K562 (cell line): ENCODE measurements around the gene DDX43. TPM values are rescaled to one million over a fixed set of nuclear protein-coding genes. Genes with fewer than 3 reads are reported as not detected.

ENCODE experiments used
- ATAC-seq: fragments of 200-7000 bp; cut with Tn5 transposase; 3 replicates; pipeline ENCODE4 v1.9.1; 2020; ENCODE audit warnings: moderate library complexity
- BruUV-seq: library from RNA; stranded (reverse); fragments of 400-500 nt; replicated peaks from 2 replicates; lab custom pipeline; 2021; lab: Mats Ljungman, UMichigan
- CTCF ChIA-PET: fragments of 300-600 bp; formaldehyde crosslinking; extraction: SDS; loops from one replicate; lab custom pipeline; 2021; ENCODE audit warnings: low intra/inter-chr PET ratio; lab: Yijun Ruan, JAX
- POLR2A ChIA-PET: fragments of 300-600, 350-650 bp; sonication (Branson Sonifier 250); formaldehyde crosslinking; extraction: SDS; loops from one replicate; lab custom pipeline; 2021; ENCODE audit warnings: antibody characterized with exemption, inconsistent platforms; lab: Yijun Ruan, JAX
- DNase-seq, 4 experiments: peaks; one replicate each; pipeline versions ENCODE4 v3.0.0 to v3.0.0-alpha.2; 2011 to 2018; ENCODE audit warnings: low spot score in 3 of 4, mixed read lengths in 3 of 4; ENCODE audit errors: extremely low read depth in 1 of 4
- FAIRE-seq: peaks from 2 replicates; lab custom pipeline; 2011; peaks lifted over from hg19 to GRCh38; lab: Jason Lieb, UNC
- H2AFZ ChIP-seq: 2 replicates; pipeline ENCODE4 v1.6.0; 2011; ENCODE audit warnings: low read depth, low read length, control low read depth, inconsistent platforms
- H3K27ac ChIP-seq: fragments of 200-600 bp; 3 replicates; pipeline ENCODE4 v1.8.0; 2011; ENCODE audit warnings: low read depth, mild to moderate bottlenecking, control low read depth, inconsistent platforms, low read length, moderate library complexity, mixed read lengths; ENCODE audit errors: extremely low read depth
- H3K27me3 ChIP-seq, 2 experiments: fragments of 300-600 bp in 1 of 2; 2 replicates in 1 of 2; 3 replicates in 1 of 2; pipeline versions ENCODE4 v1.6.0 to v1.8.0; 2011; ENCODE audit warnings: inconsistent platforms in 2 of 2, low read length in 2 of 2, mild to moderate bottlenecking in 1 of 2, mixed read lengths in 1 of 2, moderate library complexity in 1 of 2; ENCODE audit not compliant: control insufficient read depth in 2 of 2, insufficient read depth in 2 of 2
- H3K36me3 ChIP-seq: fragments of 300-600 bp; 3 replicates; pipeline ENCODE4 v1.8.0; 2011; ENCODE audit warnings: mild to moderate bottlenecking, low read length, inconsistent platforms; ENCODE audit not compliant: control insufficient read depth, insufficient read depth
- H3K4me1 ChIP-seq, 2 experiments: fragments of 200-600 bp in 1 of 2; replicated peaks in 1 of 2; 2 replicates in 1 of 2; 3 replicates in 1 of 2; pipeline versions ENCODE4 v1.5.1 to v1.8.0; 2011; ENCODE audit warnings: inconsistent platforms in 2 of 2, low read length in 2 of 2, mild to moderate bottlenecking in 1 of 2, mixed read lengths in 1 of 2, moderate library complexity in 1 of 2; ENCODE audit not compliant: control insufficient read depth in 2 of 2, insufficient read depth in 2 of 2
- H3K4me2 ChIP-seq: 2 replicates; pipeline ENCODE4 v1.6.1; 2011; ENCODE audit warnings: low read length, control low read depth, inconsistent platforms, mixed read lengths; ENCODE audit not compliant: insufficient read depth
- H3K4me3 ChIP-seq: fragments of 200-600 bp; sonication (generic), shearing (Covaris generic); 2 replicates; pipeline ENCODE4 v1.5.1; 2016; ENCODE audit warnings: control low read depth, inconsistent platforms
- H3K79me2 ChIP-seq: fragments of 200-600 bp; 3 replicates; pipeline ENCODE4 v1.8.0; 2011; ENCODE audit warnings: low read length, inconsistent platforms; ENCODE audit not compliant: control insufficient read depth, insufficient read depth
- H3K9ac ChIP-seq, 2 experiments: 2 replicates each; pipeline versions ENCODE4 v1.6.0 to v1.6.1; 2011; ENCODE audit warnings: low read depth in 2 of 2, low read length in 2 of 2, control low read depth in 1 of 2, inconsistent platforms in 1 of 2, mild to moderate bottlenecking in 1 of 2, mixed read lengths in 1 of 2; ENCODE audit not compliant: insufficient read depth in 1 of 2
- H3K9me1 ChIP-seq: one replicate; pipeline ENCODE4 v1.6.0; 2011; ENCODE audit warnings: inconsistent platforms, mild to moderate bottlenecking, low read length, moderate library complexity; ENCODE audit not compliant: control insufficient read depth, insufficient read depth
- H3K9me3 ChIP-seq: replicated peaks from 2 replicates; pipeline ENCODE4 v1.5.1; 2011; ENCODE audit warnings: low read depth, low read length, inconsistent platforms; ENCODE audit not compliant: control insufficient read depth, insufficient read depth
- H4K20me1 ChIP-seq: replicated peaks from 2 replicates; pipeline ENCODE4 v1.6.1; 2011; ENCODE audit warnings: low read length, inconsistent platforms, mixed read lengths; ENCODE audit not compliant: control insufficient read depth, insufficient read depth
- FOXO4 ChIP-seq: fragments of 450-650 bp; formaldehyde crosslinking; IDR thresholded peaks from 2 replicates; pipeline ENCODE4 v1.4.0; 2020; ENCODE audit warnings: mild to moderate bottlenecking, moderate library complexity
- NFATC3 ChIP-seq: fragments of 450-650 bp; IDR thresholded peaks from 2 replicates; pipeline ENCODE4 v1.6.1; 2017; ENCODE audit warnings: mild to moderate bottlenecking
- POLR2AphosphoS5 ChIP-seq: IDR thresholded peaks from 2 replicates; pipeline ENCODE4 v1.6.1; 2011; ENCODE audit warnings: mild to moderate bottlenecking, low read depth, low read length, moderate library complexity; ENCODE audit not compliant: control insufficient read depth, insufficient read depth
- SNIP1 ChIP-seq: fragments of 450-650 bp; IDR thresholded peaks from 2 replicates; pipeline ENCODE4 v1.7.1; 2017; ENCODE audit warnings: low read depth, mild to moderate bottlenecking
- ZBTB17 ChIP-seq: fragments of 450-650 bp; formaldehyde crosslinking; IDR thresholded peaks from 2 replicates; pipeline ENCODE4 v1.4.0; 2020; ENCODE audit warnings: mild to moderate bottlenecking
- WGBS: fragments of 100-300 bp; shearing (Covaris generic); methylation state at CpG from one replicate; pipeline ENCODE4 v1.1.6; 2016; ENCODE audit warnings: low coverage, mixed read lengths; ENCODE audit not compliant: insufficient coverage; ENCODE audit errors: missing lambda C conversion rate; 5-methylcytosine and 5-hydroxymethylcytosine counted together
- in situ Hi-C: fragments of 300-500 bp; cut with MboI; formaldehyde crosslinking; loops from 4 replicates; pipeline ENCODE4 v1.15.0; 2018; ENCODE audit warnings: inconsistent platforms, mixed read lengths
- intact Hi-C: fragments of 100-400 bp; cut with micrococcal nuclease; formaldehyde crosslinking; loops from 2 replicates; pipeline ENCODE4 v1.14.2; 2022
- polyA plus RNA-seq, 8 experiments: library from polyadenylated mRNA; depleted of rRNA in 4 of 8; stranded (reverse) in 5 of 8; unstranded in 3 of 8; fragments of >200 nt; fragmentation: Nextera tagmentation in 2 of 8; fragmentation: Illumina TruSeq in 1 of 8; extraction: Ambion mirVana in 2 of 8; extraction: Trizol in 1 of 8; gene quantifications; 2 replicates each; pipeline versions ENCODE4 v1.2.1 to v1.2.3, GENCODE V29; 2011 to 2014; ENCODE audit warnings: inconsistent platforms in 1 of 8, missing spikeins in 1 of 8
- total RNA-seq, 7 experiments: library from RNA; depleted of rRNA in 6 of 7; stranded (reverse); fragments of >200 nt in 6 of 7; fragmentation: Illumina TruSeq in 2 of 7; extraction: Trizol in 2 of 7; gene quantifications; 2 replicates each; pipeline versions ENCODE4 v1.2.1 to v1.2.3, GENCODE V29; 2011 to 2021; ENCODE audit warnings: low replicate concordance in 1 of 7

The DDX43 gene
- total and polyA plus RNA-seq, 9 of the 15 experiments (the other 6 are each of a cell fraction or from before 2014, with no cell fraction given), result 0.07 to 0.88 (median 0.25) TPM

DNA sequence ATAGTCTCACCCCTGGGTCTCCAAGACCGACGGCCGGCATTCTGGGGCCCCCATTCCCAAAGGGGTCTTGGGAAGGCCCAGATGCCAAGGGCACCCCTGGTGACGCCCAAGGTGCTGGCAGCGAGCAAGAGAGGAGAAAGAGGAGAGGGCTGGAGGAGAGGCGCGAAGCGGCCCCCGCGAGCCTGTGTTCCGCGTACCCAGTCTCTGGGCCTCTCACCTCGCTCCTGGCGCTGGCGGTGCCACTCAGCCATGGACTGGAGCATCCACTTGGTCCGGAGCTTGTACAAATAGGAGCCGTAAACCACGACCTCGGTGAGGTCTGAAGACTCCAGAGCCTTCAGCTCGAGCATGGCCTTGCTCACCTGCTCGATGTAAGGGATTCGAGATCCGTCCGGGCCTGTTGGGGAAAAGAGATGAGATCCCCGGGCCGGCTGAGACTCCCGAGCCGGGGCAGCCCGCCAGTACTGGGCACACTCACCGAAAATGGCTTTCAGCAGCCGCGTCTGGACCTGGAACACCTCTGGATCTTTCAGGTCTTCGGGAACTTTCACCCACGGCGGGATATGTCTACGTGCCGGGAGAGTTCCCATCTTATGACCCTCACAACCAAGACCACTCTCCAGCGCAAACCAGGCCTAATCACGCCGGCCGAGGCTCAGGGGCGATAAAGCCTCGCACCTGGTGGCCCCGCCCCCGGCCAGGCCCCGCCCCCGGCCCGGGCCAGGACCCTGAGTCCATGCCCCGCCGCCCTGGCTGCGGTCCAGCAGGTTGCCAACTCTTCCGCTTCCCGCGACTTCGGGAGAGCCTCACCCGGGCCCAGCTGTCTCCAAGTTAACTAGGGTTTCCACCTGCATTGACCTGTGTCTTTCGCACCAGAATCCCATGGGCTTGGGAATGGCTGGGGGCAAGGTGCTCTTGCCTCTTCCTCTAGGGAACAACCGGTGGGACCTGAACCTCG is 40.7 kb upstream of the DDX43 start, which contains the start of gene DPPA5:
Gene DPPA5 (minus strand): TSS at position 641 of the 958 bp plus-strand sequence. CDS start 51 bp downstream, at position 590.
- no peak for TF ChIP-seq FOXO4 (CRISPR knock-in tag)
- no peak for TF ChIP-seq SNIP1
- TF ChIP-seq NFATC3, result no peak
- no peak for TF ChIP-seq ZBTB17 (CRISPR knock-in tag)
- TF ChIP-seq POLR2AphosphoS5, result no peak
- TF ChIP-seq, all 486 proteins: peak for 0
- Histone ChIP-seq H2AFZ (no peak within 1 kb of the TSS), H3K79me2 (no peaks in the 10 kb centered on the region), H3K27ac (no peak within 1 kb of the TSS), H3K4me2 (no peak within 1 kb of the TSS), H3K36me3 (no peaks in the 10 kb centered on the region), H3K4me1 (peaks cover 0 to 12% of the 10 kb centered on the region in 2 experiments; a peak in 2 of 5 replicates), H3K4me3 (no peak within 1 kb of the TSS), H3K9ac (no peak within 1 kb of the TSS), H3K27me3 (peaks cover 21 to 30% of the 10 kb centered on the region in 2 experiments), H3K9me3 (no peaks in the 10 kb centered on the region), H4K20me1 (no peaks in the 10 kb centered on the region), H3K9me1 (no peaks in the 10 kb centered on the region)
- FAIRE-seq (no peak), ATAC-seq (no peak), DNase-seq (no peak)
- in situ Hi-C loops, result no loop called here
- no TSS peak for BruUV-seq
- intact Hi-C loops, result no loop called here
- ChIA-PET POLR2A (no interaction called here), CTCF (no interaction called here)
- WGBS, result 45% methylated on average over 49 of the region's 59 CpGs
